Tibial artery (tissue), 4 donors: ENCODE results near the gene NLE1.
"Not testable (repeated sequence)": the region's sequence is repeated elsewhere in the genome, so short reads cannot be mapped to it uniquely, and the experiment has no call there.

Experiments
- DNase-seq, 2 donors: peaks; one replicate each; pipeline ENCODE4 v3.0.0-alpha.2; 2019
- H3K27ac ChIP-seq, 2 donors: fragments of 200-600 bp; sonication (generic) in 1 of 2; 1 replicate in 1 of 2; 2 replicates in 1 of 2; pipeline ENCODE4 v1.5.1; 2018 to 2019; ENCODE audit warnings: mild to moderate bottlenecking in 1 of 2
- H3K27me3 ChIP-seq, 2 donors: fragments of 200-600 bp; sonication (generic) in 1 of 2; one replicate each; pipeline versions ENCODE4 v1.5.1 to v1.6.0; 2016 to 2019
- H3K36me3 ChIP-seq, 3 donors: fragments of 200-600 bp; sonication (generic) in 2 of 3; one replicate each; pipeline ENCODE4 v1.5.1; 2016 to 2019; ENCODE audit warnings: mild to moderate bottlenecking in 2 of 3
- H3K4me1 ChIP-seq, 4 donors: fragments of 200-600 bp; sonication (generic) in 2 of 4; 1 replicate in 3 of 4; 2 replicates in 1 of 4; pipeline ENCODE4 v1.5.1; 2016 to 2019
- H3K4me3 ChIP-seq, 2 donors: fragments of 200-600 bp; sonication (generic) in 1 of 2; 1 replicate in 1 of 2; 2 replicates in 1 of 2; pipeline ENCODE4 v1.5.1; 2018 to 2019; ENCODE audit warnings: mild to moderate bottlenecking in 2 of 2
- H3K9me3 ChIP-seq, 3 donors: fragments of 200-600 bp; sonication (generic) in 1 of 3; one replicate each; pipeline ENCODE4 v1.5.1; 2016 to 2019
- intact Hi-C: fragments of 100-400 bp; cut with DNase I; formaldehyde crosslinking; loops from one replicate; pipeline ENCODE4 v1.15.0; 2023; ENCODE audit warnings: low total_unique reads
- TF ChIP-seq, protein P1 (sequence below), 2 experiments: fragments of 200-600 bp in 1 of 2; fragments of 450-650 bp in 1 of 2; IDR thresholded peaks; one replicate each; pipeline ENCODE4 v1.5.1; 2017 to 2019; ENCODE audit warnings: antibody characterized with exemption in 2 of 2, mild to moderate bottlenecking in 1 of 2, moderate library complexity in 1 of 2

The NLE1 gene

GRCh38 chr17:35152421-35153140, 10.5 kb upstream of the NLE1 start:
- DNase-seq: no peak
- intact Hi-C loops: no loop called here
- H3K9me3 ChIP-seq: no peaks in the 10 kb centered on the region
- H3K36me3 ChIP-seq: no peaks in the 10 kb centered on the region
- no peak overlapping the region for H3K4me3 ChIP-seq
- H3K27ac ChIP-seq: no peak overlapping the region
- no peaks in the 10 kb centered on the region for H3K4me1 ChIP-seq
- H3K27me3 ChIP-seq: peaks cover 0 to 17% of the 10 kb centered on the region in 2 donors
- TF ChIP-seq, protein P1, sequence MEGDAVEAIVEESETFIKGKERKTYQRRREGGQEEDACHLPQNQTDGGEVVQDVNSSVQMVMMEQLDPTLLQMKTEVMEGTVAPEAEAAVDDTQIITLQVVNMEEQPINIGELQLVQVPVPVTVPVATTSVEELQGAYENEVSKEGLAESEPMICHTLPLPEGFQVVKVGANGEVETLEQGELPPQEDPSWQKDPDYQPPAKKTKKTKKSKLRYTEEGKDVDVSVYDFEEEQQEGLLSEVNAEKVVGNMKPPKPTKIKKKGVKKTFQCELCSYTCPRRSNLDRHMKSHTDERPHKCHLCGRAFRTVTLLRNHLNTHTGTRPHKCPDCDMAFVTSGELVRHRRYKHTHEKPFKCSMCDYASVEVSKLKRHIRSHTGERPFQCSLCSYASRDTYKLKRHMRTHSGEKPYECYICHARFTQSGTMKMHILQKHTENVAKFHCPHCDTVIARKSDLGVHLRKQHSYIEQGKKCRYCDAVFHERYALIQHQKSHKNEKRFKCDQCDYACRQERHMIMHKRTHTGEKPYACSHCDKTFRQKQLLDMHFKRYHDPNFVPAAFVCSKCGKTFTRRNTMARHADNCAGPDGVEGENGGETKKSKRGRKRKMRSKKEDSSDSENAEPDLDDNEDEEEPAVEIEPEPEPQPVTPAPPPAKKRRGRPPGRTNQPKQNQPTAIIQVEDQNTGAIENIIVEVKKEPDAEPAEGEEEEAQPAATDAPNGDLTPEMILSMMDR (IDR thresholded peaks at IDR 0.05): no peak

DNA sequence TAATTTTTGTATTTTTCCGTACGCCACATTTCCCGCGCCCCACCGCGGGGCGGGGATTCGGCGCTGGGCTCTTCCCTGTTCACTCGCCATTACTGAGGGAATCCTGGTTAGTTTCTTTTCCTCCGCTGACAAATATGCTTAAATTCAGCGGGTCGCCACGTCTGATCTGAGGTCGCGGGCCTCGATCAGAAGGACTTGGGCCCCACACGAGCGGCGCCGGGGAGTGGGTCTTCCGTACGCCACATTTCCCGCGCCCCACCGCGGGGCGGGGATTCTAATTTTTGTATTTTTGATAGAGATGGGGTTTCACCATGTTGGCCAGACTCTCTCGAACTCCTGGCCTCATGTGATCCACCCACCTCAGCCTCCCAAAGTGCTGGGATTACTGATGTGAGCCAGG, 9.0 kb upstream of the NLE1 start:
- H3K4me1 ChIP-seq, intact Hi-C loops, H3K36me3 ChIP-seq, H3K9me3 ChIP-seq, H3K27ac ChIP-seq, H3K4me3 ChIP-seq, DNase-seq: not testable (repeated sequence)
- H3K27me3 ChIP-seq: peaks cover 0 to 21% of the 10 kb centered on the region in 2 donors

- Histone ChIP-seq H3K4me1 (no peaks in the 10 kb centered on the region), H3K27me3 (peaks cover 0 to 19% of the 10 kb centered on the region in 2 donors), H3K4me3 (no peak overlapping the region), H3K9me3 (no peaks in the 10 kb centered on the region), H3K27ac (no peak overlapping the region), H3K36me3 (no peaks in the 10 kb centered on the region)
- intact Hi-C loops: no loop called here
- TF ChIP-seq, protein P1 (IDR thresholded peaks at IDR 0.05): no peak
- DNase-seq: no peak
Measured at GRCh38 chr17:35149941-35150340, 7.8 kb upstream of the NLE1 start.

DNA sequence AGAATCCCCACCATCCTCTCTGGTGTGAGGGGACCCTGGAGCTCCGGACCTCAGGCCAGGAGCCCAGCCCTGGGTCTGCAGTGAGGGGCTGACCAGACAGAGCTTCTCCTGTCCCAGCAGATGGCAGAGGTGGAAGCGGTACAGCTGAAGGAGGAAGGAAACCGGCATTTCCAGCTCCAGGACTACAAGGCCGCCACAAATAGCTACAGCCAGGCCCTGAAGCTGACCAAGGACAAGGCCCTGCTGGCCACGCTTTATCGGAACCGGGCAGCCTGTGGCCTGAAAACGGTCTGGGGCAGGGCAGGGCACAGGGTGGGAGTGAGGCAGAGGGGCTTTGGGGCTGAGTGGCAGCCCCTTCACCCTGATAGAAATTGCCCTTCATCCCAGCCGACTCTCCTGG, 6.0 kb upstream of the NLE1 start:
- Histone ChIP-seq H3K36me3 (no peaks in the 10 kb centered on the region), H3K27ac (no peak overlapping the region), H3K4me3 (no peak overlapping the region), H3K4me1 (no peaks in the 10 kb centered on the region), H3K27me3 (peaks cover 0 to 18% of the 10 kb centered on the region in 2 donors), H3K9me3 (no peaks in the 10 kb centered on the region)
- TF ChIP-seq, protein P1 (IDR thresholded peaks at IDR 0.05): no peak
- intact Hi-C loops: no loop called here
- no peak for DNase-seq

GRCh38 chr17:35147375-35147905, 5.3 kb upstream of the NLE1 start, which contains the start of gene UNC45B:
Gene UNC45B, plus strand, starts transcription at chr17:35147817. Its CDS starts 447 bp downstream, at chr17:35148264.
- no peak for DNase-seq
- Histone ChIP-seq H3K27ac (no peak within 1 kb of the TSS), H3K9me3 (no peaks in the 10 kb centered on the region), H3K4me3 (no peak within 1 kb of the TSS), H3K4me1 (peaks cover 0 to 4% (median under 1%) of the 10 kb centered on the region in 4 donors), H3K36me3 (no peaks in the 10 kb centered on the region), H3K27me3 (peaks cover 0 to 18% of the 10 kb centered on the region in 2 donors)
- intact Hi-C loops: no loop called here
- TF ChIP-seq, protein P1 (IDR thresholded peaks at IDR 0.05): no peak

DNA sequence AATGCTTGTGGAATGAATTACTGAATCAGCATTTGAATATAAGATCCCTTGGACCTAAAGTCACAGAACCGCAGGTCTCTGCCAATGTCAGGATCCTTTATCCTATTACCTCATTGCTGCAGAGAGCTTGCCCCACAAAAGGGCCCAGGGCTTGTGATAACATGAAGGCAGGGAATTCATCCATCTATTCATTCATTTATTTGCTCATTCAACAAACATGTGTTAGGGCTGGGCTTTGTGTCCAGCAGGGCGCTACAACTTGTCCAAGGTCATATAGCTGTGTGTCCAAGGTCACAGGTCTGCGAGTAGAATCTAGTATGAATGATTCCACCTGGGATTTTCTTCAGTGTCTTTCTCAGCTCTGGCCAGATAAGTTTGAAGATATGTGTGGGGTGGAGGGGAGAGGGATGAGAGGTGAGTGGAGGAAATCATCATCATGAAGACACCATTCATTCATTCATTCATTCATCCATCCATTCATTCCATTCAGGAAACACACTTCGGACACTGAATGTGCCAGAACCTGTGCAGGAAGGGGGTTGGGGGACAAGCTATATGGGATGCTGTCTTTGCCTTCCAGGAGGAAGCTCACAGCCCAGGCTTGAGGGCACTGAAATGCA, 4.2 kb upstream of the NLE1 start:
- H3K4me1 ChIP-seq: peaks cover 0 to 11% (median 3%) of the 10 kb centered on the region in 4 donors
- H3K4me3 ChIP-seq: no peak overlapping the region
- H3K27ac ChIP-seq: no peak overlapping the region
- no peaks in the 10 kb centered on the region for H3K9me3 ChIP-seq
- TF ChIP-seq, protein P1 (IDR thresholded peaks at IDR 0.05): no peak
- peaks cover 0 to 18% of the 10 kb centered on the region in 2 donors for H3K27me3 ChIP-seq
- intact Hi-C loops: no loop called here
- no peak for DNase-seq
- no peaks in the 10 kb centered on the region for H3K36me3 ChIP-seq
